Measurements from ENCODE around the gene UBE2E2. TPM values are rescaled to one million over a fixed set of nuclear protein-coding genes. Genes with fewer than 3 reads are reported as not detected.

The UBE2E2 gene
- total RNA-seq, 1 experiment from 2014 or later = 64.3 TPM

DNA sequence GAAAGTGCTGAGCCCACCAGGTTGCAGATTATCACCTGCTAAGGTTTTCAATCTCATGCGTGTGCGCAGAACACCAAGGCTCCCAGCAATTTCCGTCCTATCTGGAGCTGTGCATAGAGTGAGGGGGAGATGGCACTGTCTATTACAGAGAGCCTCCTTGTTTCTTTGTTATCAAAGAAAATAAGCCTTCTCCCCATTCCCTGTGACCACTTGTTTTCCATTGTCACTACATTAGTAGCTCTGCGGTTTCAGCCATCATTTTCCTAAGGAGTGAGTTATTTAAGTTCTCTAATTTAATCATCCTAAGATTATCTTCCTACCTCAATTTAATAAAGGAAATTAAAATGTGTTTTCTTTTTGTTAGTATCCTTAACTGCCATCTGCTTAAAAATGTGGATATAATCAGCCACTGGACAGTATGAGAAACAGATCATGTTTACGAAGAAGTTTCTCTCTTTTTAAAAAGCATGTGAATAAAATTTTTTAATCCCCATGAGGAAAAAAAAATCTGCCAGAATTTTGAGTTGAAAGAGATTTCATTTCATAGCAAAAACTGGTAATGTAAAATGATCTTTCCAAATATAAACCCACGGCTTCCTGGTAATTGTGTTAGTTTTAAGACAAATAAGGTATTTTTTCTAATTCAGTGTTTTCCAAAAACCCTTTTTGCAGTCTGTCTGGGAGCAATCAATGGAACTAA lies 430.3 kb downstream of the UBE2E2 start:
- CTCF ChIA-PET = no interaction called here
- Mint-ChIP-seq H3K27me3 (ENCODE audit: insufficient read depth, unreplicated experiment) (no peaks in the 10 kb centered on the region), H3K36me3 (ENCODE audit: insufficient read depth, unreplicated experiment) (no peaks in the 10 kb centered on the region), H3K4me1 (ENCODE audit: insufficient read depth, unreplicated experiment) (peaks cover 14% of the 10 kb centered on the region), H3K27ac (ENCODE audit: low read depth, unreplicated experiment) (peak overlapping the region; percentile 19), H3K4me3 (ENCODE audit: unreplicated experiment) (no peak overlapping the region), H3K9me3 (ENCODE audit: unreplicated experiment) (no peaks in the 10 kb centered on the region)
- intact Hi-C loops (cut with micrococcal nuclease) = no loop called here
- BruUV-seq (replicated peaks) = no TSS peak
- POLR2A ChIA-PET = no interaction called here
- no peak for DNase-seq (ENCODE audit: unreplicated experiment)
- TF ChIP-seq, protein P1, sequence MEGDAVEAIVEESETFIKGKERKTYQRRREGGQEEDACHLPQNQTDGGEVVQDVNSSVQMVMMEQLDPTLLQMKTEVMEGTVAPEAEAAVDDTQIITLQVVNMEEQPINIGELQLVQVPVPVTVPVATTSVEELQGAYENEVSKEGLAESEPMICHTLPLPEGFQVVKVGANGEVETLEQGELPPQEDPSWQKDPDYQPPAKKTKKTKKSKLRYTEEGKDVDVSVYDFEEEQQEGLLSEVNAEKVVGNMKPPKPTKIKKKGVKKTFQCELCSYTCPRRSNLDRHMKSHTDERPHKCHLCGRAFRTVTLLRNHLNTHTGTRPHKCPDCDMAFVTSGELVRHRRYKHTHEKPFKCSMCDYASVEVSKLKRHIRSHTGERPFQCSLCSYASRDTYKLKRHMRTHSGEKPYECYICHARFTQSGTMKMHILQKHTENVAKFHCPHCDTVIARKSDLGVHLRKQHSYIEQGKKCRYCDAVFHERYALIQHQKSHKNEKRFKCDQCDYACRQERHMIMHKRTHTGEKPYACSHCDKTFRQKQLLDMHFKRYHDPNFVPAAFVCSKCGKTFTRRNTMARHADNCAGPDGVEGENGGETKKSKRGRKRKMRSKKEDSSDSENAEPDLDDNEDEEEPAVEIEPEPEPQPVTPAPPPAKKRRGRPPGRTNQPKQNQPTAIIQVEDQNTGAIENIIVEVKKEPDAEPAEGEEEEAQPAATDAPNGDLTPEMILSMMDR (IDR thresholded peaks at IDR 0.05; ENCODE audit: unreplicated experiment) = no peak

- no peak overlapping the region for H3K4me3 Mint-ChIP-seq (ENCODE audit: unreplicated experiment)
- H3K27me3 Mint-ChIP-seq (ENCODE audit: insufficient read depth, unreplicated experiment) = no peaks in the 10 kb centered on the region
- CTCF ChIA-PET = interaction anchor here (0.9 kb wide), 1 partner anchor 50 kb away, joined by 3 read pairs; no protein-coding TSS in a partner anchor
- H3K9me3 Mint-ChIP-seq (ENCODE audit: unreplicated experiment) = no peaks in the 10 kb centered on the region
- TF ChIP-seq, protein P1 (IDR thresholded peaks at IDR 0.05; ENCODE audit: unreplicated experiment) = no peak
- POLR2A ChIA-PET = interaction anchor here (0.9 kb wide), 1 partner anchor 17 kb away, joined by 3 read pairs; no protein-coding TSS in a partner anchor
- BruUV-seq (replicated peaks) = no TSS peak
- H3K36me3 Mint-ChIP-seq (ENCODE audit: insufficient read depth, unreplicated experiment) = no peaks in the 10 kb centered on the region
- H3K4me1 Mint-ChIP-seq (ENCODE audit: insufficient read depth, unreplicated experiment) = no peaks in the 10 kb centered on the region
- intact Hi-C loops (cut with micrococcal nuclease) = no loop called here
- H3K27ac Mint-ChIP-seq (ENCODE audit: low read depth, unreplicated experiment) = no peak overlapping the region
- DNase-seq (ENCODE audit: unreplicated experiment) = no peak
Observed at GRCh38 chr3:23637339-23637738, 434.2 kb downstream of the UBE2E2 start.

DNA sequence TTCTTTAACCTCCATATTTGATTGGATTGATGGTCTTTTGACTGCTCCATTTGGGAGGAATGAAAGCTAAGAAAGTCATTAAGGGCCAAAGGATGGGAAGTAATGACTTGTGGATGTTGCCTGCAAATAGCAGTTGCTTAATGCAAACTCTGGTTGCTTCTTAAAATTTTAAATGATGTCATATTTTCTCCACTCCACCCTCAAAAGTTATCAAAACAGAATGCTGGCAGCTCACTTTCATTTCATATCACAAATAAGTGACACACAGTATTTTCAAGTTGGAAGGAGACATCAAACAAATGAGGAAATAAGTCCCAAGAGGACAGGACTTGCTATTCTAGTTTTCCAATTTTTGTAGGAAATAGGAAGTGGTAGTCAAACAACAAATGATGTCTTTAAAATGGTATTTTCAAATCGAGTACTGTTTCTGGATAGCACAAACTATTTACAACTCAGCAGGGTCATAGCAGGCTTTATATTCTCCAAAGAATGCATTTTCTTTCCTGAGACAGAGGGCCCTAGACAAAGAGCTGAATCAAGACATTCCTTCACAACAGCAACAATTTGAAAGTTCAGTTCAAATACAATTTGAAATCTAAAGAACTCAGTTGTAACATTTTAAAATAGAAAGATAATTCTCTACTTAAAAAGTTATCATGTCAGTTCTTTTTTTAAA lies 437.5 kb downstream of the UBE2E2 start:
- ChIA-PET POLR2A (no interaction called here), CTCF (interaction anchor here (1.6 kb wide), 1 partner anchor 9 kb away, joined by 5 read pairs; no protein-coding TSS in a partner anchor)
- intact Hi-C loops (cut with micrococcal nuclease) = no loop called here
- no peak overlapping the region for H3K4me3 Mint-ChIP-seq (ENCODE audit: unreplicated experiment)
- H3K9me3 Mint-ChIP-seq (ENCODE audit: unreplicated experiment) = no peaks in the 10 kb centered on the region
- no peaks in the 10 kb centered on the region for H3K4me1 Mint-ChIP-seq (ENCODE audit: insufficient read depth, unreplicated experiment)
- TF ChIP-seq, protein P1 (IDR thresholded peaks at IDR 0.05; ENCODE audit: unreplicated experiment) = no peak
- no peaks in the 10 kb centered on the region for H3K27me3 Mint-ChIP-seq (ENCODE audit: insufficient read depth, unreplicated experiment)
- H3K27ac Mint-ChIP-seq (ENCODE audit: low read depth, unreplicated experiment) = no peak overlapping the region
- no peak for DNase-seq (ENCODE audit: unreplicated experiment)
- H3K36me3 Mint-ChIP-seq (ENCODE audit: insufficient read depth, unreplicated experiment) = no peaks in the 10 kb centered on the region
- BruUV-seq (replicated peaks) = no TSS peak

Measured in MCF 10A (cell line).